SK-N-MC (cell line): ENCODE measurements around the gene SPATA2.

ENCODE experiments used
- EZH2 ChIP-seq: fragments of 200-600 bp; sonication (generic); IDR thresholded peaks from one replicate; pipeline ENCODE4 v1.6.1; 2017; ENCODE audit warnings: antibody characterized with exemption
- FOXP2 ChIP-seq: optimal IDR thresholded peaks from 2 replicates; pipeline ENCODE3; 2011; ENCODE audit warnings: mild to moderate bottlenecking, moderate library complexity; ENCODE audit not compliant: insufficient read depth; ENCODE audit errors: extremely low read length, control extremely low read depth
- POLR2AphosphoS5 ChIP-seq: IDR thresholded peaks from 2 replicates; pipeline ENCODE4 v1.6.1; 2012; ENCODE audit warnings: mild to moderate bottlenecking, low read depth, low read length, borderline replicate concordance

DNA sequence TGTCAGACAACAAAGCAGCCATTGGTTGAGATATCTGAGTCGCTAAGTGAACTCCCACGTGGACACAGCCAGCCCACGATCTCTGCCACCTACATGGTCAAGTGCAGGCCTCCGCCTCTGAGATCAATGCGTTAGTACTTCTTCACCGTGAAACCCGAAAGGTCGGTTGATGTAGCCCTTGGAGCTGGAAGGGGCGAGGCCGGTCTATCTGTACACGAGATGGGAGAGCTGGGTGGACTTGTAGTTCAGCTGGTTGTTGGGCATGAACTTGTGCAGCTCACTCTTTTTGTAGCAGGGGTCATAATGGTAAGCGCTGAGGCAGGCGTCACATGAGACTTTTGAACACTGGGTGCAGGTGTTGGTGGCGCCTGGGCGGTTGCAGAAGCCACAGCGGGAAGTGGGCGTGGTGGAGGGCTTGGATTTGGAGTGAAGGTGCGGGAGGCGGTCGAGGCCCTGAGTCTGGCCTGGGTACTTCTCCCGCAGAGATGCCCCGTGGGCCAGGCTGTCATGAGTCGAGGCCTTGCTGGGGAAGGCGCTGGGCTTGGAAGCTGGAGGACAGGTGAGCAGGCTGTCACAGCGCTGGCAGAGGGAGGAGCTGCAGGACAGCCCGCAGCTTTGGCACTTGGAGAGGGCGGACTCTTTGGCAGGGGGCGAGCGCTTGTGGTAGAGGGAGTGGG lies 9.8 kb downstream of the SPATA2 start:
- TF ChIP-seq POLR2AphosphoS5 (no peak), EZH2 (no peak), FOXP2 (no peak)
